Measurements from ENCODE around the gene SLC34A2.

DNA sequence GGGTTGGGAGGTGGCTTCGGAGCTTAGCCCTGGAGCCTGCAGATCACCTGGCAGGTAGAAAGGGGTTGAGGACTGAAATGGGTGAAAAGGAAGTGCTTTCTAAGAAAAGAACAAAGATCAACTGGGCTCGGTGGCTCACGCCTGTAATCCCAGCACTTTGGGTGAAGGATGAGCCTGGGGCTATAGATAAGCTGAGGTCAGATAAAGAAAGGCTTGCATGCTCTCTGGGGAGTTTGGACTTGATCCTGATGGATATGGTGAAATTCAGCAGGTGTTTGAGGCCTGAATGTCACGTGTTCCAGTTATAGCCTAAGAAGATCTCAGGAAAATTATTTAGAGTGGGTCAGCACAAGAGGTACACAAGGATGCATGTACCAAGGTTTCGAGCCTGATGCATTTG lies 40.8 kb downstream of the SLC34A2 start:
- TF ChIP-seq, protein P1, sequence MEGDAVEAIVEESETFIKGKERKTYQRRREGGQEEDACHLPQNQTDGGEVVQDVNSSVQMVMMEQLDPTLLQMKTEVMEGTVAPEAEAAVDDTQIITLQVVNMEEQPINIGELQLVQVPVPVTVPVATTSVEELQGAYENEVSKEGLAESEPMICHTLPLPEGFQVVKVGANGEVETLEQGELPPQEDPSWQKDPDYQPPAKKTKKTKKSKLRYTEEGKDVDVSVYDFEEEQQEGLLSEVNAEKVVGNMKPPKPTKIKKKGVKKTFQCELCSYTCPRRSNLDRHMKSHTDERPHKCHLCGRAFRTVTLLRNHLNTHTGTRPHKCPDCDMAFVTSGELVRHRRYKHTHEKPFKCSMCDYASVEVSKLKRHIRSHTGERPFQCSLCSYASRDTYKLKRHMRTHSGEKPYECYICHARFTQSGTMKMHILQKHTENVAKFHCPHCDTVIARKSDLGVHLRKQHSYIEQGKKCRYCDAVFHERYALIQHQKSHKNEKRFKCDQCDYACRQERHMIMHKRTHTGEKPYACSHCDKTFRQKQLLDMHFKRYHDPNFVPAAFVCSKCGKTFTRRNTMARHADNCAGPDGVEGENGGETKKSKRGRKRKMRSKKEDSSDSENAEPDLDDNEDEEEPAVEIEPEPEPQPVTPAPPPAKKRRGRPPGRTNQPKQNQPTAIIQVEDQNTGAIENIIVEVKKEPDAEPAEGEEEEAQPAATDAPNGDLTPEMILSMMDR (IDR thresholded peaks at IDR 0.05) = no peak
- no peak for TF ChIP-seq POLR2A (IDR thresholded peaks at IDR 0.05)
